ENCODE results near the gene WDR41.

The WDR41 gene

GRCh38 chr5:77430726-77431125, 61.4 kb downstream of the WDR41 start:
- DNase-seq (no peak), ATAC-seq (replicated peaks) (no peak)
- Mint-ChIP-seq H3K4me3 (no peak overlapping the region), H3K27ac (no peak overlapping the region), H3K36me3 (peaks cover 31 to 40% of the 10 kb centered on the region in 2 donors), H3K9me3 (no peaks in the 10 kb centered on the region), H3K4me1 (peaks cover 0 to 5% of the 10 kb centered on the region in 2 donors), H3K27me3 (no peaks in the 10 kb centered on the region)

- DNase-seq = no peak
- H3K4me3 Mint-ChIP-seq = no peak overlapping the region
- H3K9me3 Mint-ChIP-seq = no peaks in the 10 kb centered on the region
- ATAC-seq (replicated peaks) = no peak
- peaks cover 0 to 6% of the 10 kb centered on the region in 2 donors for H3K4me1 Mint-ChIP-seq
- H3K27ac Mint-ChIP-seq = no peak overlapping the region
- peaks cover 22 to 32% of the 10 kb centered on the region in 2 donors for H3K36me3 Mint-ChIP-seq
- H3K27me3 Mint-ChIP-seq = no peaks in the 10 kb centered on the region
Measured at GRCh38 chr5:77428526-77428925, 63.6 kb downstream of the WDR41 start.

GRCh38 chr5:77427998-77428397, 64.1 kb downstream of the WDR41 start:
- DNase-seq = no peak
- no peak for ATAC-seq (replicated peaks)
- Mint-ChIP-seq H3K36me3 (peaks cover 20 to 29% of the 10 kb centered on the region in 2 donors), H3K4me1 (peaks cover 0 to 6% of the 10 kb centered on the region in 2 donors), H3K27ac (no peak overlapping the region), H3K27me3 (no peaks in the 10 kb centered on the region), H3K4me3 (no peak overlapping the region), H3K9me3 (no peaks in the 10 kb centered on the region)

- ATAC-seq (replicated peaks) (no peak), DNase-seq (no peak)
- Mint-ChIP-seq H3K36me3 (peaks cover 16 to 25% of the 10 kb centered on the region in 2 donors), H3K9me3 (no peaks in the 10 kb centered on the region), H3K27ac (no peak overlapping the region), H3K4me1 (peaks cover 0 to 6% of the 10 kb centered on the region in 2 donors), H3K4me3 (no peak overlapping the region), H3K27me3 (no peaks in the 10 kb centered on the region)
Measured at GRCh38 chr5:77426670-77427069, 65.4 kb downstream of the WDR41 start.

- H3K27ac Mint-ChIP-seq = no peak overlapping the region
- H3K4me3 Mint-ChIP-seq = no peak overlapping the region
- DNase-seq (no peak), ATAC-seq (replicated peaks) (no peak)
- H3K9me3 Mint-ChIP-seq = no peaks in the 10 kb centered on the region
- H3K27me3 Mint-ChIP-seq = no peaks in the 10 kb centered on the region
- peaks cover 0 to 6% of the 10 kb centered on the region in 2 donors for H3K4me1 Mint-ChIP-seq
- peaks cover 16 to 25% of the 10 kb centered on the region in 2 donors for H3K36me3 Mint-ChIP-seq
Measured at GRCh38 chr5:77425998-77426659, 66.0 kb downstream of the WDR41 start.

GRCh38 chr5:77425420-77425819, 66.7 kb downstream of the WDR41 start:
- H3K36me3 Mint-ChIP-seq = peaks cover 16 to 21% of the 10 kb centered on the region in 2 donors
- peaks cover 0 to 6% of the 10 kb centered on the region in 2 donors for H3K4me1 Mint-ChIP-seq
- ATAC-seq (replicated peaks) = no peak
- no peaks in the 10 kb centered on the region for H3K27me3 Mint-ChIP-seq
- H3K27ac Mint-ChIP-seq = no peak overlapping the region
- DNase-seq = no peak
- H3K4me3 Mint-ChIP-seq = no peak overlapping the region
- no peaks in the 10 kb centered on the region for H3K9me3 Mint-ChIP-seq

- Mint-ChIP-seq H3K36me3 (peaks cover 15 to 19% of the 10 kb centered on the region in 2 donors), H3K27ac (no peak overlapping the region), H3K4me1 (peaks cover 0 to 6% of the 10 kb centered on the region in 2 donors), H3K9me3 (no peaks in the 10 kb centered on the region), H3K27me3 (no peaks in the 10 kb centered on the region), H3K4me3 (no peak overlapping the region)
- ATAC-seq (replicated peaks) = peak; percentile 34 to 60
- DNase-seq = no peak
Measured at GRCh38 chr5:77424921-77425320, 67.2 kb downstream of the WDR41 start.

GRCh38 chr5:77423022-77423750, 68.9 kb downstream of the WDR41 start:
- DNase-seq = no peak
- Mint-ChIP-seq H3K4me1 (peaks cover 0 to 6% of the 10 kb centered on the region in 2 donors), H3K4me3 (no peak overlapping the region), H3K36me3 (peaks cover 10 to 14% of the 10 kb centered on the region in 2 donors), H3K27ac (no peak overlapping the region), H3K9me3 (no peaks in the 10 kb centered on the region), H3K27me3 (no peaks in the 10 kb centered on the region)
- ATAC-seq (replicated peaks) = peak in 1 of 2 donors; percentile 41

GRCh38 chr5:77420940-77421339, 71.2 kb downstream of the WDR41 start:
- no peak for ATAC-seq (replicated peaks)
- no peak for DNase-seq
- Mint-ChIP-seq H3K27me3 (peaks cover 0 to 8% of the 10 kb centered on the region in 2 donors), H3K36me3 (peaks cover 8 to 11% of the 10 kb centered on the region in 2 donors), H3K27ac (no peak overlapping the region), H3K4me1 (peaks cover 0 to 6% of the 10 kb centered on the region in 2 donors), H3K9me3 (no peaks in the 10 kb centered on the region), H3K4me3 (no peak overlapping the region)

- Mint-ChIP-seq H3K4me3 (no peak overlapping the region), H3K4me1 (peaks cover 0 to 1% of the 10 kb centered on the region in 2 donors), H3K27ac (no peak overlapping the region), H3K9me3 (no peaks in the 10 kb centered on the region), H3K36me3 (peaks cover 4 to 7% of the 10 kb centered on the region in 2 donors), H3K27me3 (peaks cover 0 to 10% of the 10 kb centered on the region in 2 donors)
- ATAC-seq (replicated peaks) (no peak), DNase-seq (no peak)
Measured at GRCh38 chr5:77419644-77420582, 72.2 kb downstream of the WDR41 start.

- DNase-seq (no peak), ATAC-seq (replicated peaks) (peak in 1 of 2 donors; percentile 29)
- H3K27ac Mint-ChIP-seq = no peak overlapping the region
- no peaks in the 10 kb centered on the region for H3K4me1 Mint-ChIP-seq
- no peaks in the 10 kb centered on the region for H3K9me3 Mint-ChIP-seq
- H3K36me3 Mint-ChIP-seq = peaks cover 4% of the 10 kb centered on the region in 2 donors
- peaks cover 0 to 10% of the 10 kb centered on the region in 2 donors for H3K27me3 Mint-ChIP-seq
- no peak overlapping the region for H3K4me3 Mint-ChIP-seq
Measured at GRCh38 chr5:77418601-77419581, 73.2 kb downstream of the WDR41 start.

- Mint-ChIP-seq H3K36me3 (no peaks in the 10 kb centered on the region), H3K27me3 (peaks cover 0 to 10% of the 10 kb centered on the region in 2 donors), H3K27ac (no peak overlapping the region), H3K9me3 (no peaks in the 10 kb centered on the region), H3K4me3 (no peak overlapping the region), H3K4me1 (no peaks in the 10 kb centered on the region)
- ATAC-seq (replicated peaks) = no peak
- no peak for DNase-seq
Measured at GRCh38 chr5:77418162-77418561, 74.0 kb downstream of the WDR41 start.

GRCh38 chr5:77413049-77413448, 79.1 kb downstream of the WDR41 start:
- H3K36me3 Mint-ChIP-seq = no peaks in the 10 kb centered on the region
- ATAC-seq (replicated peaks) (no peak), DNase-seq (no peak)
- H3K4me3 Mint-ChIP-seq = no peak overlapping the region
- no peaks in the 10 kb centered on the region for H3K4me1 Mint-ChIP-seq
- H3K27ac Mint-ChIP-seq = no peak overlapping the region
- H3K9me3 Mint-ChIP-seq = no peaks in the 10 kb centered on the region
- peaks cover 0 to 10% of the 10 kb centered on the region in 2 donors for H3K27me3 Mint-ChIP-seq
